Measurements from ENCODE around the gene PTPN12. TPM values are rescaled to one million over a fixed set of nuclear protein-coding genes. Genes with fewer than 3 reads are reported as not detected.

Gene PTPN12
- total and polyA plus RNA-seq, 2 donors, result 24.9 to 79.1 TPM

DNA sequence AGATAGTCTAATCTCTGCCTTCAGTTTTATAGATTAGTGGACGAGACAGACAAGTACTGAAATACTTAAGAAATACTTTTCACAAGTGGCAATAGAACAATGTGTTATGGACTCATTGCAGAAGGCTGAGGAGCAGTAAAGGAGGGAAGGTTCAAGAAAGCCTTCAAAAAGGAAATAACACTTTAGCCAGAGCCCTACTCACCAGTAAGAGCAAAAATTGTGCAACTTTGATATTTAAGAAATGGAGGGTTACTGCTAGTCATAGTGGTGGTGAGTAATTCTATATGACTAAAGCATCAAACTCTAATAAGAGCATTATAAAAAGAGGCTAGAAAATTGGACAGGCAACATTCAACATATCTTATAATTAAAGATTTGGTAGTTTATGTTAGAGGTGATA is 28.8 kb downstream of the PTPN12 start:
- H3K4me1 ChIP-seq (ENCODE audit: control insufficient read depth in 2 of 2, insufficient read depth in 2 of 2, low read length in 2 of 2), result no peaks in the 10 kb centered on the region
- H3K9me3 ChIP-seq (ENCODE audit: control insufficient read depth in 2 of 2, insufficient read depth in 1 of 2, low read length in 1 of 2), result no peaks in the 10 kb centered on the region
- H3K36me3 ChIP-seq (ENCODE audit: control insufficient read depth in 2 of 2, insufficient read depth in 2 of 2, low read length in 1 of 2), result no peaks in the 10 kb centered on the region
- no peaks in the 10 kb centered on the region for H3K27me3 ChIP-seq (ENCODE audit: control insufficient read depth in 2 of 2, insufficient read depth in 1 of 2, low read length in 1 of 2)
- WGBS, result 96% methylated on average over 1 of the region's 1 CpG
- H3K27ac ChIP-seq (ENCODE audit: low read depth in 1 of 2, low read length in 1 of 2), result no peak overlapping the region
- DNase-seq (ENCODE audit: low read depth in 6 of 9, low spot score in 9 of 9), result no peak
- no peak overlapping the region for H3K4me3 ChIP-seq (ENCODE audit: low read length in 2 of 2)

DNA sequence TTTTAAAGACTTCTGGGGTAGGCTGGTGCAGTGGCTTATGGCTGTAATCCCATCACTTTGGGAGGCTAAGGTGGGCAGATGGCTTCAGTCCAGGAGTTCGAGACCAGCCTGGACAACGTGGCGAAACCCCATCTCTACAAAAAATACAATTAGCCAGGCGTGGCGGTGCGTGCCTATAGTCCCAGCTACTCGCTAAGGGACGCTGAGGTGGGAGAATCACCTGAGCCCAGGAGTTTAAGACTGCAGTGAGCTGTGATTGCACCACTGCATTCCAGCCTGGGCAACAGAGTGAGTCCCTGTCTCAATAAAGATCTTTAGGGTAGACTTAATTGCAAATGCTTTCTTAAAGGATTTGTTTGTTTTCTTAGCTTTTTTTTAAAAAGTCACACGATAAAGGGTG is 29.3 kb downstream of the PTPN12 start:
- Histone ChIP-seq H3K4me3 (ENCODE audit: low read length in 2 of 2) (no peak overlapping the region), H3K36me3 (ENCODE audit: control insufficient read depth in 2 of 2, insufficient read depth in 2 of 2, low read length in 1 of 2) (no peaks in the 10 kb centered on the region), H3K4me1 (ENCODE audit: control insufficient read depth in 2 of 2, insufficient read depth in 2 of 2, low read length in 2 of 2) (no peaks in the 10 kb centered on the region), H3K27ac (ENCODE audit: low read depth in 1 of 2, low read length in 1 of 2) (no peak overlapping the region), H3K27me3 (ENCODE audit: control insufficient read depth in 2 of 2, insufficient read depth in 1 of 2, low read length in 1 of 2) (no peaks in the 10 kb centered on the region), H3K9me3 (ENCODE audit: control insufficient read depth in 2 of 2, insufficient read depth in 1 of 2, low read length in 1 of 2) (no peaks in the 10 kb centered on the region)
- no peak for DNase-seq (ENCODE audit: low read depth in 6 of 9, low spot score in 9 of 9)
- WGBS, result 97% methylated on average over 9 of the region's 9 CpGs

DNA sequence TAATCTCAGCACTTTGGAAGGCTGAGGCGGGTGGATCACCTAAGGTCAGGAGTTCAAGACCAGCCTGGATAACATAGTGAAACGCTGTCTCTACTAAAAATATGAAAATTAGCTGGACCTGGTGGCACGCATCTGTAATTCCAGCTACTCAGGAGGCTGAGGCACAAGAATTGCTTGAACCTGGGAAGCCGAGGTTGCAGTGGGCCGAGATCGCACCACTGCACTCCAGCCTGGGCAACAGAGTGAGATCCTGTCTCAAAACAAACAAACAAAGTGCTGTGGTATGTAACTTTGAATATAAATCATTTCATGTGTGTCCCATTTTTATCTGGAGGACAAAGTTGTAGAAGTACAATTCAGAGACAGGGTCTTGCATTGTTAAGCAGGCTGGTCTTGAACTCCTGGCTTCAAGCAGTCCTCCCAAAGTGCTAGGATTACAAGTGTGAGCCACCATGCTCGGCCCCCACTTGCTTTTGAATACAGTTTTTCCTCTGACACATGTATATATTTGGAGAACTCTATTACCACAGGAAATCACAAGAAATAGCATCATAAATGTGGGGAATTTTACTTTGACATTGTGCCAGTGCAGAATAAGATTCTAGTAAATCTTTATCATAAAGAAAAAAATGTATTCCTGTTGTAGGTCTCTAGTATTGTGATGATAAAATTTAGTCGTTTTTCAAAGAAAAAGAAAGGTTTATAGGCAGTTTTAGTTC is 32.6 kb downstream of the PTPN12 start:
- Histone ChIP-seq H3K36me3 (ENCODE audit: control insufficient read depth in 2 of 2, insufficient read depth in 2 of 2, low read length in 1 of 2) (peaks cover 0 to 5% of the 10 kb centered on the region in 2 donors), H3K4me3 (ENCODE audit: low read length in 2 of 2) (no peak overlapping the region), H3K27me3 (ENCODE audit: control insufficient read depth in 2 of 2, insufficient read depth in 1 of 2, low read length in 1 of 2) (no peaks in the 10 kb centered on the region), H3K9me3 (ENCODE audit: control insufficient read depth in 2 of 2, insufficient read depth in 1 of 2, low read length in 1 of 2) (no peaks in the 10 kb centered on the region), H3K4me1 (ENCODE audit: control insufficient read depth in 2 of 2, insufficient read depth in 2 of 2, low read length in 2 of 2) (no peaks in the 10 kb centered on the region), H3K27ac (ENCODE audit: low read depth in 1 of 2, low read length in 1 of 2) (no peak overlapping the region)
- 91% methylated on average over 8 of the region's 8 CpGs for WGBS
- DNase-seq (ENCODE audit: low read depth in 6 of 9, low spot score in 9 of 9), result no peak

DNA sequence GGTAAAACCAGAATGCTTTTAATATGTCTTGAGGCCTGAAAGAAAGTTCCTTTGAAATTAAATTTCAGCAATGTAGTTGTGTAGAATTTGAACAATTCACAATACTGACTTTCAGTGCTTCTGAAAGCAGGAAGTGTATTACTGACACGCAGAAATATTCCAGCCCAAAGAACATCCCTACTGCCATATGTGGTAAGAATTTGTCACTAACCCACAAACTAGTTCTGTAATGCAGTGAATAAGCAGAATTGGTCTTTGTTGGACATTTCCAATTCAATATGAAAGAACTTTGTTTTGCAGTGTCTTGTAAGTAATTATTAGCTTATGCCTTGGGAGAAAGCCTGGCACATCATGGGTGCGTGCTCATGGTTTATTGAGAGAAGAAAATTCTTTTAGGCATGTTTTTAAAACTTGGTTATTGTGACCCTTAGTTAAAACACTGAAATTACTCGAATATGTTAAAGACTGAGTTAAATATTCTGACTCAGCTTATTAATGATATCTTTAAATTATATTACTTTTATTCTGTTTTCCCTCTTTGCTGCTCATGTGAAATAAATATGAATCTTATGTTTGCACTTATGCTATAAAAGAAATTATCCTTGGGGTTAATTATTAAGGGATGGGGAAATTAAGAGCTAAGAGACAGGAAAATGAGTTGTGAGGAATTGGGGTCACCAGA is 33.4 kb downstream of the PTPN12 start:
- Histone ChIP-seq H3K4me1 (ENCODE audit: control insufficient read depth in 2 of 2, insufficient read depth in 2 of 2, low read length in 2 of 2) (no peaks in the 10 kb centered on the region), H3K27ac (ENCODE audit: low read depth in 1 of 2, low read length in 1 of 2) (no peak overlapping the region), H3K9me3 (ENCODE audit: control insufficient read depth in 2 of 2, insufficient read depth in 1 of 2, low read length in 1 of 2) (no peaks in the 10 kb centered on the region), H3K4me3 (ENCODE audit: low read length in 2 of 2) (no peak overlapping the region), H3K27me3 (ENCODE audit: control insufficient read depth in 2 of 2, insufficient read depth in 1 of 2, low read length in 1 of 2) (no peaks in the 10 kb centered on the region), H3K36me3 (ENCODE audit: control insufficient read depth in 2 of 2, insufficient read depth in 2 of 2, low read length in 1 of 2) (peaks cover 0 to 5% of the 10 kb centered on the region in 2 donors)
- peak in 1 of 9 donors; percentile 19 for DNase-seq (ENCODE audit: low read depth in 6 of 9, low spot score in 9 of 9)
- 74% methylated on average over 3 of the region's 3 CpGs for WGBS

GRCh38 chr7:77571801-77572200 is 34.7 kb downstream of the PTPN12 start:
- WGBS, result 98% methylated on average over 6 of the region's 6 CpGs
- Histone ChIP-seq H3K27ac (ENCODE audit: low read depth in 1 of 2, low read length in 1 of 2) (no peak overlapping the region), H3K4me3 (ENCODE audit: low read length in 2 of 2) (no peak overlapping the region), H3K36me3 (ENCODE audit: control insufficient read depth in 2 of 2, insufficient read depth in 2 of 2, low read length in 1 of 2) (peaks cover 0 to 5% of the 10 kb centered on the region in 2 donors), H3K4me1 (ENCODE audit: control insufficient read depth in 2 of 2, insufficient read depth in 2 of 2, low read length in 2 of 2) (no peaks in the 10 kb centered on the region), H3K27me3 (ENCODE audit: control insufficient read depth in 2 of 2, insufficient read depth in 1 of 2, low read length in 1 of 2) (no peaks in the 10 kb centered on the region), H3K9me3 (ENCODE audit: control insufficient read depth in 2 of 2, insufficient read depth in 1 of 2, low read length in 1 of 2) (no peaks in the 10 kb centered on the region)
- DNase-seq (ENCODE audit: low read depth in 6 of 9, low spot score in 9 of 9), result no peak

DNA sequence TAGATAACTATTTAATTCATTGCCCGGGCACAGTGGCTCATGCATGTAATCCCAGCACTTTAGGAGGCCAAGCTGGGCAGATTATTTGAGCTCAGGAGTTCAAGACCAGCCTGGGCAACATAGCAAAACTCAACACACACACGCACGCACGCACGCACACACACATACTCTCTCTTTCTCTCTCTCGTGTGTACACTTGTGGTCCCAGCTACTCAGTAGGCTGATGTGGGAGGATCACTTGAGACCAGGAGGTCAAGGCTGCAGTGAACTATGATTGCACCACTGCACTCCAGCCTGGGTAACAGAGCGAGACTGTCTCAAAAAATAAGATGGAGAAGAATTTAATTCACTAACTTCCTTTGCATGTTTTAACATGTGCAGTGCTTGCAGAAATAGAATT is 38.1 kb downstream of the PTPN12 start:
- Histone ChIP-seq H3K9me3 (ENCODE audit: control insufficient read depth in 2 of 2, insufficient read depth in 1 of 2, low read length in 1 of 2) (no peaks in the 10 kb centered on the region), H3K27ac (ENCODE audit: low read depth in 1 of 2, low read length in 1 of 2) (no peak overlapping the region), H3K27me3 (ENCODE audit: control insufficient read depth in 2 of 2, insufficient read depth in 1 of 2, low read length in 1 of 2) (no peaks in the 10 kb centered on the region), H3K4me3 (ENCODE audit: low read length in 2 of 2) (no peak overlapping the region), H3K4me1 (ENCODE audit: control insufficient read depth in 2 of 2, insufficient read depth in 2 of 2, low read length in 2 of 2) (no peaks in the 10 kb centered on the region), H3K36me3 (ENCODE audit: control insufficient read depth in 2 of 2, insufficient read depth in 2 of 2, low read length in 1 of 2) (peaks cover 0 to 5% of the 10 kb centered on the region in 2 donors)
- WGBS, result 92% methylated on average over 7 of the region's 7 CpGs
- no peak for DNase-seq (ENCODE audit: low read depth in 6 of 9, low spot score in 9 of 9)

- no peak for DNase-seq (ENCODE audit: low read depth in 6 of 9, low spot score in 9 of 9)
- 98% methylated on average over 3 of the region's 3 CpGs for WGBS
- no peaks in the 10 kb centered on the region for H3K27me3 ChIP-seq (ENCODE audit: control insufficient read depth in 2 of 2, insufficient read depth in 1 of 2, low read length in 1 of 2)
- H3K27ac ChIP-seq (ENCODE audit: low read depth in 1 of 2, low read length in 1 of 2), result no peak overlapping the region
- H3K9me3 ChIP-seq (ENCODE audit: control insufficient read depth in 2 of 2, insufficient read depth in 1 of 2, low read length in 1 of 2), result no peaks in the 10 kb centered on the region
- H3K4me3 ChIP-seq (ENCODE audit: low read length in 2 of 2), result no peak overlapping the region
- peaks cover 0 to 5% of the 10 kb centered on the region in 2 donors for H3K36me3 ChIP-seq (ENCODE audit: control insufficient read depth in 2 of 2, insufficient read depth in 2 of 2, low read length in 1 of 2)
- no peaks in the 10 kb centered on the region for H3K4me1 ChIP-seq (ENCODE audit: control insufficient read depth in 2 of 2, insufficient read depth in 2 of 2, low read length in 2 of 2)
Measured at GRCh38 chr7:77576856-77577255, 39.8 kb downstream of the PTPN12 start.

- H3K27me3 ChIP-seq (ENCODE audit: control insufficient read depth in 2 of 2, insufficient read depth in 1 of 2, low read length in 1 of 2), result no peaks in the 10 kb centered on the region
- H3K4me3 ChIP-seq (ENCODE audit: low read length in 2 of 2), result no peak overlapping the region
- no peaks in the 10 kb centered on the region for H3K36me3 ChIP-seq (ENCODE audit: control insufficient read depth in 2 of 2, insufficient read depth in 2 of 2, low read length in 1 of 2)
- H3K4me1 ChIP-seq (ENCODE audit: control insufficient read depth in 2 of 2, insufficient read depth in 2 of 2, low read length in 2 of 2), result no peaks in the 10 kb centered on the region
- H3K27ac ChIP-seq (ENCODE audit: low read depth in 1 of 2, low read length in 1 of 2), result no peak overlapping the region
- no peak for DNase-seq (ENCODE audit: low read depth in 6 of 9, low spot score in 9 of 9)
- H3K9me3 ChIP-seq (ENCODE audit: control insufficient read depth in 2 of 2, insufficient read depth in 1 of 2, low read length in 1 of 2), result no peaks in the 10 kb centered on the region
Measured at GRCh38 chr7:77579797-77580196, 42.7 kb downstream of the PTPN12 start.

- Histone ChIP-seq H3K27me3 (ENCODE audit: control insufficient read depth in 2 of 2, insufficient read depth in 1 of 2, low read length in 1 of 2) (no peaks in the 10 kb centered on the region), H3K4me3 (ENCODE audit: low read length in 2 of 2) (no peak overlapping the region), H3K9me3 (ENCODE audit: control insufficient read depth in 2 of 2, insufficient read depth in 1 of 2, low read length in 1 of 2) (no peaks in the 10 kb centered on the region), H3K4me1 (ENCODE audit: control insufficient read depth in 2 of 2, insufficient read depth in 2 of 2, low read length in 2 of 2) (no peaks in the 10 kb centered on the region), H3K36me3 (ENCODE audit: control insufficient read depth in 2 of 2, insufficient read depth in 2 of 2, low read length in 1 of 2) (no peaks in the 10 kb centered on the region), H3K27ac (ENCODE audit: low read depth in 1 of 2, low read length in 1 of 2) (no peak overlapping the region)
- DNase-seq (ENCODE audit: low read depth in 6 of 9, low spot score in 9 of 9), result no peak
- 95% methylated on average over 4 of the region's 4 CpGs for WGBS
Measured at GRCh38 chr7:77580762-77581350, 43.8 kb downstream of the PTPN12 start.

All from thymus (tissue), 11 donors.